PC-3 (cell line): ENCODE data around the gene SF1. TPM values are rescaled to one million over a fixed set of nuclear protein-coding genes. Genes with fewer than 3 reads are reported as not detected.

Experiments
- ATAC-seq: fragments of 200-7000 bp; cut with Tn5 transposase; 2 replicates; pipeline ENCODE4 v1.9.1; 2020; ENCODE audit warnings: mild to moderate bottlenecking, moderate library complexity
- BruUV-seq: library from RNA; stranded (reverse); fragments of 400-500 nt; replicated peaks from 2 replicates; lab custom pipeline; 2021; lab: Mats Ljungman, UMichigan
- CTCF ChIA-PET: fragments of 300-600 bp; sonication (Branson Sonifier 250); formaldehyde crosslinking; loops from one replicate; lab custom pipeline; 2022; ENCODE audit warnings: antibody characterized with exemption; lab: Charles Lee
- POLR2A ChIA-PET: fragments of 300-600 bp; sonication (Branson Sonifier 250); formaldehyde crosslinking; loops from one replicate; lab custom pipeline; 2022; ENCODE audit warnings: antibody characterized with exemption; ENCODE audit not compliant: unreplicated experiment; lab: Charles Lee
- DNase-seq: peaks from one replicate; pipeline ENCODE4 v3.0.0-alpha.2; 2015
- H2AFZ ChIP-seq: fragments of 300-600 bp; sonication (generic); 2 replicates; pipeline ENCODE4 v1.6.0; 2016; ENCODE audit warnings: antibody characterized with exemption, low read length
- H3F3A ChIP-seq: fragments of 300-600 bp; sonication (generic); one replicate; pipeline ENCODE4 v1.6.0; 2017; ENCODE audit warnings: antibody characterized with exemption, low read length, control low read depth, mild to moderate bottlenecking; ENCODE audit not compliant: unreplicated experiment
- H3K27ac ChIP-seq: fragments of 300-600 bp; sonication (generic); 2 replicates; pipeline ENCODE4 v1.5.1; 2016; ENCODE audit warnings: mild to moderate bottlenecking, low read length
- H3K27me3 ChIP-seq: fragments of 300-600 bp; sonication (generic); 2 replicates; pipeline ENCODE4 v1.6.1; 2016; ENCODE audit warnings: low read length, mixed read lengths
- H3K36me3 ChIP-seq: fragments of 300-600 bp; sonication (generic); 2 replicates; pipeline ENCODE4 v1.6.1; 2016; ENCODE audit warnings: low read depth, mixed run types, low read length, mixed read lengths
- H3K4me1 ChIP-seq: fragments of 300-600 bp; sonication (generic); 2 replicates; pipeline ENCODE4 v1.5.1; 2016; ENCODE audit warnings: low read length; ENCODE audit not compliant: insufficient read depth
- H3K4me2 ChIP-seq: fragments of 300-600 bp; sonication (generic); 2 replicates; pipeline ENCODE4 v1.6.0; 2016; ENCODE audit warnings: low read length
- H3K4me3 ChIP-seq: fragments of 300-600 bp; sonication (generic); 2 replicates; pipeline ENCODE4 v1.5.1; 2016; ENCODE audit warnings: mild to moderate bottlenecking, low read length, mixed read lengths
- H3K79me2 ChIP-seq: fragments of 300-600 bp; sonication (generic); 2 replicates; pipeline ENCODE4 v1.6.1; 2017; ENCODE audit warnings: low read length, mixed read lengths
- H3K9ac ChIP-seq: fragments of 300-600 bp; sonication (generic); 2 replicates; pipeline ENCODE4 v1.6.0; 2016; ENCODE audit warnings: mild to moderate bottlenecking, low read length
- H3K9me2 ChIP-seq: fragments of 300-600 bp; sonication (generic); replicated peaks from 2 replicates; pipeline ENCODE4 v1.6.1; 2016; ENCODE audit warnings: mixed run types, low read length, mixed read lengths
- H3K9me3 ChIP-seq: fragments of 300-600 bp; sonication (generic); 2 replicates; pipeline ENCODE4 v1.6.1; 2016; ENCODE audit warnings: low read length, mixed read lengths
- H4K20me1 ChIP-seq: fragments of 300-600 bp; sonication (generic); 2 replicates; pipeline ENCODE4 v1.6.1; 2016; ENCODE audit warnings: low read length, mixed read lengths
- CTCF ChIP-seq: fragments of 300-600 bp; sonication (generic); conservative IDR thresholded peaks from 2 replicates; pipeline ENCODE4 v1.5.1; 2017; ENCODE audit warnings: antibody characterized with exemption, low read depth, mild to moderate bottlenecking, low read length
- EZH2 ChIP-seq: fragments of 300-600 bp; sonication (generic); IDR thresholded peaks from one replicate; pipeline ENCODE4 v1.6.1; 2017; ENCODE audit warnings: antibody characterized with exemption, mild to moderate bottlenecking, low read length; ENCODE audit not compliant: unreplicated experiment
- EZH2phosphoT487 ChIP-seq: fragments of 300-600 bp; sonication (generic); IDR thresholded peaks from 2 replicates; pipeline ENCODE4 v1.6.1; 2018; ENCODE audit warnings: mild to moderate bottlenecking, antibody characterized with exemption, low read length, borderline replicate concordance
- intact Hi-C: fragments of 100-400 bp; cut with micrococcal nuclease; formaldehyde crosslinking; loops from 2 replicates; pipeline ENCODE4 v1.9.0; 2023
- total RNA-seq: library from RNA; depleted of rRNA; stranded (reverse); fragments of >200 nt; gene quantifications from 2 replicates; pipeline ENCODE4 v1.2.3, GENCODE V29; 2014

The SF1 gene
- total RNA-seq, 1 experiment from 2014 or later = 217 TPM

- TF ChIP-seq CTCF (no peak), EZH2phosphoT487 (no peak), EZH2 (no peak)
- intact Hi-C loops = no loop called here
- H3K9ac ChIP-seq = no peak overlapping the region
- H2AFZ ChIP-seq = no peak overlapping the region
- H3K27me3 ChIP-seq = peaks cover 2% of the 10 kb centered on the region; the same call in 1 of the 2 replicates
- H3K9me3 ChIP-seq = no peaks in the 10 kb centered on the region
- H3K4me3 ChIP-seq = no peak overlapping the region
- CTCF ChIA-PET = no interaction called here
- H3K9me2 ChIP-seq = no peaks in the 10 kb centered on the region
- H3K4me2 ChIP-seq = no peak overlapping the region
- no peaks in the 10 kb centered on the region for H3K36me3 ChIP-seq
- DNase-seq (no peak), ATAC-seq (no peak)
- BruUV-seq = no TSS peak
- POLR2A ChIA-PET = no interaction called here
- no peak overlapping the region for H3K27ac ChIP-seq
- H4K20me1 ChIP-seq = no peaks in the 10 kb centered on the region
- no peaks in the 10 kb centered on the region for H3K4me1 ChIP-seq
- H3K79me2 ChIP-seq = no peaks in the 10 kb centered on the region
- no peaks in the 10 kb centered on the region for H3F3A ChIP-seq
Measured at GRCh38 chr11:64728757-64729365, 49.5 kb downstream of the SF1 start.

GRCh38 chr11:64726867-64727530 is 51.3 kb downstream of the SF1 start:
- DNase-seq = no peak
- no peaks in the 10 kb centered on the region for H3K9me3 ChIP-seq
- no peak overlapping the region for H3K27ac ChIP-seq
- no TSS peak for BruUV-seq
- no peaks in the 10 kb centered on the region for H3F3A ChIP-seq
- peaks cover 9% of the 10 kb centered on the region; the same call in 1 of the 2 replicates for H3K27me3 ChIP-seq
- POLR2A ChIA-PET = no interaction called here
- no peaks in the 10 kb centered on the region for H3K79me2 ChIP-seq
- TF ChIP-seq EZH2phosphoT487 (no peak), CTCF (no peak), EZH2 (no peak)
- no peak overlapping the region for H2AFZ ChIP-seq
- H3K9ac ChIP-seq = no peak overlapping the region
- H3K36me3 ChIP-seq = no peaks in the 10 kb centered on the region
- H3K4me2 ChIP-seq = no peak overlapping the region
- intact Hi-C loops = no loop called here
- peaks cover 3% of the 10 kb centered on the region; the same call in 1 of the 2 replicates for H3K4me1 ChIP-seq
- no peaks in the 10 kb centered on the region for H3K9me2 ChIP-seq
- ATAC-seq = no peak
- H4K20me1 ChIP-seq = no peaks in the 10 kb centered on the region
- no peak overlapping the region for H3K4me3 ChIP-seq
- CTCF ChIA-PET = no interaction called here

GRCh38 chr11:64726211-64726641 is 52.1 kb downstream of the SF1 start:
- intact Hi-C loops = no loop called here
- H3K27ac ChIP-seq = no peak overlapping the region
- H3K9ac ChIP-seq = no peak overlapping the region
- H3K4me3 ChIP-seq = no peak overlapping the region
- no peak for TF ChIP-seq EZH2
- TF ChIP-seq CTCF = no peak
- TF ChIP-seq EZH2phosphoT487 = no peak
- no peak overlapping the region for H3K4me2 ChIP-seq
- H3K79me2 ChIP-seq = no peaks in the 10 kb centered on the region
- peaks cover 14% of the 10 kb centered on the region; the same call in 1 of the 2 replicates for H3K27me3 ChIP-seq
- ATAC-seq (no peak), DNase-seq (no peak)
- H2AFZ ChIP-seq = no peak overlapping the region
- H3F3A ChIP-seq = no peaks in the 10 kb centered on the region
- no peaks in the 10 kb centered on the region for H3K9me3 ChIP-seq
- CTCF ChIA-PET = no interaction called here
- BruUV-seq = no TSS peak
- H3K36me3 ChIP-seq = no peaks in the 10 kb centered on the region
- POLR2A ChIA-PET = no interaction called here
- H4K20me1 ChIP-seq = no peaks in the 10 kb centered on the region
- H3K4me1 ChIP-seq = peaks cover 3% of the 10 kb centered on the region; the same call in 1 of the 2 replicates
- no peaks in the 10 kb centered on the region for H3K9me2 ChIP-seq
